AG04449 (cell line): ENCODE results near the gene PLBD1.

ENCODE experiments used
- CTCF ChIA-PET: fragments of 350-600 bp; formaldehyde crosslinking; extraction: SDS; loops from one replicate; lab custom pipeline; 2021; ENCODE audit warnings: antibody characterized with exemption; lab: Yijun Ruan, JAX
- POLR2A ChIA-PET: fragments of 400-600, 350-600 bp; formaldehyde crosslinking; extraction: SDS; loops from one replicate; lab custom pipeline; 2020; ENCODE audit warnings: antibody characterized with exemption, inconsistent platforms; lab: Yijun Ruan, JAX
- DNase-seq: peaks from one replicate; pipeline ENCODE4 v3.0.0-alpha.2; 2010; ENCODE audit warnings: low read depth, low spot score
- H3K4me3 ChIP-seq: 2 replicates; pipeline ENCODE4 v1.5.1; 2011; ENCODE audit warnings: low read depth, mild to moderate bottlenecking, control low read depth, low read length
- CTCF ChIP-seq: IDR thresholded peaks from one replicate; pipeline ENCODE4 v1.5.1; 2011; ENCODE audit warnings: mild to moderate bottlenecking, moderate library complexity, low read length, control low read depth, inconsistent platforms; ENCODE audit not compliant: insufficient read depth; ENCODE audit errors: missing control alignments

PLBD1 gene

DNA sequence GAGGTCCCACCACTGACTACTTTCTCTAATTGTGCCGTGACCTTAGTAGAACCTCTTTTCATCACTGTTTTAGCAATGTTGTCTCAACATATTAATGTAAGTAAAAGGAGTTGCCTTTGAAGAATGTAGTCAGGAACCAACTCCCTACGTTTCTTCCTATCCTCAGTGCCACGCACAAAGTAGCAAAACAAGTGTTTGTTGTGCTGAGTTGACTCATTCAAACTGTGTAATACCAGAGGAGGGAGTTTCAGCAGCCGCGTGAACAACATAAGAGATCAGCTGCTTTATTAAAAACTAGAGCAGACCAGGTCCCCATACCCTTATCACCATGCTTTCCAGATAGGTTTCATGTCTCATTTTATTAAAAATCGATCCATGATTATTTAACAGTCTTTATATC, 19.1 kb downstream of the PLBD1 start:
- ChIA-PET POLR2A (no interaction called here), CTCF (no interaction called here)
- no peak for TF ChIP-seq CTCF
- H3K4me3 ChIP-seq: no peak overlapping the region
- no peak for DNase-seq

DNA sequence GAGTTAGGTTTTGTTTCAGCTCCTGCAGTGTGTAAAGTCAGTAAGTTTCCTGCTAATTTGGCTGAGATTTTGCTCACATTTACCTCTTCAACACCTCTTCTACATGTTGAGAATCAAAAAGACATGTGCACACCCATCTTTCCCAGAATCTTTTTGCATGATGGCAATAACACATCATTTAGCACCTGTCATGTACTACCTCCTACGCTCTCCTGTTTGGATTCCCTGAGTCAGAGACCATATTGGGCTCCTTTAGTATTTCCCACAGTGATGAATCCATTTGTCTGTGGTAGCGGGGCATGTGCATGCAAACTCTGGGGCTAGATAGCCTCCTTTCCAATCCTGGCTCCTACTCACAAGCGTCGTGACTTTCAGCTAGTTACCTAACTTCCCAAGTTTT, 20.1 kb downstream of the PLBD1 start:
- TF ChIP-seq CTCF: no peak
- no peak for DNase-seq
- no peak overlapping the region for H3K4me3 ChIP-seq
- CTCF ChIA-PET: no interaction called here
- POLR2A ChIA-PET: no interaction called here

- POLR2A ChIA-PET: no interaction called here
- TF ChIP-seq CTCF: no peak
- H3K4me3 ChIP-seq: no peak overlapping the region
- no peak for DNase-seq
- CTCF ChIA-PET: no interaction called here
These were observed 22.2 kb downstream of the PLBD1 start for GRCh38 chr12:14545144-14546124.

- no peak for DNase-seq
- ChIA-PET CTCF (no interaction called here), POLR2A (no interaction called here)
These were observed 26.8 kb downstream of the PLBD1 start for GRCh38 chr12:14540801-14541462.

GRCh38 chr12:14537088-14537487, 30.6 kb downstream of the PLBD1 start:
- no peak for DNase-seq
- TF ChIP-seq CTCF: no peak
- no peak overlapping the region for H3K4me3 ChIP-seq
- POLR2A ChIA-PET: no interaction called here
- CTCF ChIA-PET: no interaction called here

More at GRCh38 chr12:14540801-14541462, 26.8 kb downstream of the PLBD1 start:
- no peak for TF ChIP-seq CTCF
- no peak overlapping the region for H3K4me3 ChIP-seq

DNA sequence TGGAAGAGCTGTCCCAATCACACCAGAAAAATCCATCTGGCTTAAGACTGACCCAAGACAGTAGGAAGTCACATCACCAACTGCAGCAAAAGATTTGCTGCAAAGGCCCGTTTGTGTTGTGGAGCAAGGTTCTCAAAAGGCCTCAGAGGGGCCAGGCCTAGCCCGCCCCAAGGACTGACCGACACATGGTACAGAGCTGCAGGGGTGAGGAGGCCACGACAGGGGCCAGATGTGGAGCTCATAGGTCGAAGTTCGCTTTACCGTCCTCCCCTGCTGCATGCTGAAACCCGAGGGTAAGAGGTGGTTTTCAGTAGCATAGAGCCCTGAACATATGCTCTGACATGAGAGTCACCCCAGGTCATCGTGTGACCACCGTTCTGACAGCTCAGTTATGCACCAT, 35.5 kb downstream of the PLBD1 start:
- DNase-seq: no peak
- H3K4me3 ChIP-seq: no peak overlapping the region
- ChIA-PET CTCF (no interaction called here), POLR2A (no interaction called here)
- no peak for TF ChIP-seq CTCF
